LHCN-M2 (cell line): Measurements from ENCODE around the gene IFI30. TPM values are rescaled to one million over a fixed set of nuclear protein-coding genes. Genes with fewer than 3 reads are reported as not detected.

ENCODE experiments used
- DNase-seq: peaks from one replicate; pipeline ENCODE4 v3.0.0-alpha.2; 2012; ENCODE audit warnings: low read depth
- total RNA-seq: library from RNA; depleted of rRNA; stranded (reverse); fragments of >200 nt; gene quantifications from 2 replicates; pipeline ENCODE4 v1.2.3, GENCODE V29; 2014

The IFI30 gene
- total RNA-seq, 1 experiment from 2014 or later = 13.0 TPM

GRCh38 chr19:18171605-18172327 is 1.8 kb upstream of the IFI30 start:
- no peak for DNase-seq

GRCh38 chr19:18172331-18173053 is 1.1 kb upstream of the IFI30 start:
- DNase-seq = no peak

- peak; percentile 58 for DNase-seq
Observed at GRCh38 chr19:18173054-18173571, 500 bp upstream of the IFI30 start.

GRCh38 chr19:18174983-18175382 is 1.4 kb downstream of the IFI30 start:
- no peak for DNase-seq

GRCh38 chr19:18176367-18177310 is 3.0 kb downstream of the IFI30 start:
- no peak for DNase-seq

- DNase-seq = no peak
Observed at GRCh38 chr19:18179957-18180356, 6.3 kb downstream of the IFI30 start.

GRCh38 chr19:18183529-18183928 is 9.9 kb downstream of the IFI30 start:
- DNase-seq = no peak

GRCh38 chr19:18185538-18185937 is 11.9 kb downstream of the IFI30 start:
- DNase-seq = no peak

- no peak for DNase-seq
Observed at GRCh38 chr19:18190278-18190677, 16.7 kb downstream of the IFI30 start.

- no peak for DNase-seq
Observed at GRCh38 chr19:18191640-18192062, 18.0 kb downstream of the IFI30 start.

- peak; percentile 100 for DNase-seq
Observed at GRCh38 chr19:18192673-18193387, 19.2 kb downstream of the IFI30 start, which contains the start of gene MPV17L2. TSS of gene MPV17L2 (plus strand) at chr19:18193218. CDS start at chr19:18193282, 64 bp downstream.

GRCh38 chr19:18193388-18194180 is 20.0 kb downstream of the IFI30 start:
- no peak for DNase-seq

- DNase-seq = no peak
Observed at GRCh38 chr19:18194181-18194530, 20.5 kb downstream of the IFI30 start.

- DNase-seq = no peak
Observed at GRCh38 chr19:18194554-18195238, 21.1 kb downstream of the IFI30 start.

GRCh38 chr19:18196511-18196845 is 22.9 kb downstream of the IFI30 start:
- no peak for DNase-seq

GRCh38 chr19:18197306-18197705 is 23.7 kb downstream of the IFI30 start:
- DNase-seq = no peak

GRCh38 chr19:18197941-18198340 is 24.3 kb downstream of the IFI30 start:
- no peak for DNase-seq

- DNase-seq = no peak
Observed at GRCh38 chr19:18198374-18198773, 24.8 kb downstream of the IFI30 start.

GRCh38 chr19:18202397-18202777 is 28.8 kb downstream of the IFI30 start:
- no peak for DNase-seq
